Spleen (tissue), 11 donors: Measurements from ENCODE around the gene CADM2. TPM values are rescaled to one million over a fixed set of nuclear protein-coding genes. Genes with fewer than 3 reads are reported as not detected.
"Not testable (repeated sequence)": the region's sequence is repeated elsewhere in the genome, so short reads cannot be mapped to it uniquely, and the experiment has no call there.

ENCODE experiments used
- DNase-seq: peaks from one replicate; pipeline ENCODE4 v3.0.0-alpha.2; 2020
- H3K27ac ChIP-seq, 8 donors: fragments of 200-600 bp; sonication (generic) in 7 of 8; 1 replicate in 4 of 8; 2 replicates in 4 of 8; pipeline versions ENCODE4 v1.5.0 to v1.8.0; 2016 to 2021; ENCODE audit warnings: inconsistent platforms in 4 of 8, mild to moderate bottlenecking in 4 of 8, moderate library complexity in 1 of 8
- H3K27me3 ChIP-seq, 7 donors: fragments of 200-600 bp; sonication (generic) in 6 of 7; replicated peaks in 1 of 7; 1 replicate in 4 of 7; 2 replicates in 3 of 7; pipeline versions ENCODE4 v1.5.0 to v1.8.0; 2016 to 2021; ENCODE audit warnings: inconsistent platforms in 3 of 7, mild to moderate bottlenecking in 1 of 7
- H3K36me3 ChIP-seq, 6 donors: fragments of 200-600 bp; sonication (generic) in 5 of 6; 1 replicate in 4 of 6; 2 replicates in 2 of 6; pipeline versions ENCODE4 v1.5.0 to v1.8.0; 2016 to 2021; ENCODE audit warnings: inconsistent platforms in 2 of 6
- H3K4me1 ChIP-seq, 6 donors: fragments of 200-600 bp; sonication (generic) in 5 of 6; 1 replicate in 3 of 6; 2 replicates in 3 of 6; pipeline versions ENCODE4 v1.5.0 to v1.8.0; 2016 to 2021; ENCODE audit warnings: inconsistent platforms in 3 of 6
- H3K4me3 ChIP-seq, 8 donors: fragments of 200-600 bp; sonication (generic) in 7 of 8; 1 replicate in 4 of 8; 2 replicates in 4 of 8; pipeline versions ENCODE4 v1.5.0 to v1.8.0; 2016 to 2021; ENCODE audit warnings: inconsistent platforms in 4 of 8, mild to moderate bottlenecking in 4 of 8, moderate library complexity in 2 of 8
- H3K9me3 ChIP-seq, 8 donors: fragments of 200-600 bp; sonication (generic) in 7 of 8; 1 replicate in 4 of 8; 2 replicates in 4 of 8; pipeline versions ENCODE4 v1.5.0 to v1.8.0; 2016 to 2021; ENCODE audit warnings: inconsistent platforms in 4 of 8
- POLR2A ChIP-seq, 3 donors: fragments of 450-650 bp; IDR thresholded peaks; one replicate each; pipeline ENCODE4 v1.5.1; 2017; ENCODE audit warnings: antibody characterized with exemption in 3 of 3, mild to moderate bottlenecking in 1 of 3
- POLR2AphosphoS5 ChIP-seq, 3 donors: sonication (generic); formaldehyde crosslinking; IDR thresholded peaks; one replicate each; pipeline ENCODE4 v1.5.1; 2017; ENCODE audit warnings: antibody characterized with exemption in 3 of 3
- WGBS, 5 donors: extraction: QIAGEN DNeasy Blood & Tissue Kit in 3 of 5; methylation state at CpG; one replicate each; pipeline versions ENCODE4 v1.1.5 to v1.1.7; 2013 to 2018; 5-methylcytosine and 5-hydroxymethylcytosine counted together
- intact Hi-C: fragments of 100-400 bp; cut with DNase I; formaldehyde crosslinking; loops from one replicate; pipeline ENCODE4 v1.15.0; 2023; ENCODE audit warnings: low total_unique reads
- polyA plus RNA-seq, 3 donors: library from polyadenylated mRNA; stranded (reverse); fragments of 200-250 nt; gene quantifications; one replicate each; pipeline ENCODE4 v1.2.1, GENCODE V29; 2013
- total RNA-seq, 7 donors: library from RNA; depleted of rRNA in 3 of 7; stranded (reverse); fragments of >200 nt in 3 of 7; fragmentation: NEBNext Ultra II Directional in 4 of 7; extraction: Animal tissue kit (Norgen Biotek cat#: 25700) in 4 of 7; gene quantifications; one replicate each; pipeline versions ENCODE4 v1.1.0 to v1.2.1, GENCODE V29; 2016 to 2021
- TF ChIP-seq, protein P1 (sequence below), 11 experiments: fragments of 200-600 bp in 7 of 11; fragments of 450-650 bp in 4 of 11; sonication (generic) in 4 of 11; IDR thresholded peaks in 8 of 11; conservative IDR thresholded peaks in 3 of 11; 1 replicate in 7 of 11; 2 replicates in 4 of 11; pipeline versions ENCODE4 v1.4.0 to v1.8.0; 2016 to 2021; ENCODE audit warnings: antibody characterized with exemption in 11 of 11, inconsistent platforms in 4 of 11, mild to moderate bottlenecking in 1 of 11
- donor health status: healthy with polysubstance abuse.
- donor health status: DM: no; HTN: no; CAD: no; lungs with moderate emphysema.
- donor health status: DM: no; HTN: no; CAD: no.
- donor health status: Bipolar disorder and iron deficiency.
- donor health status: healthy.
- donor health status: DM: no; HTN: no; CAD: no.
- donor health status: DM: yes; HTN: yes; CAD: no.

Gene CADM2
- total and polyA plus RNA-seq, 10 donors: 0.03 to 4.0 (median 1.0) TPM; not detected in 1

GRCh38 chr3:85960793-85961192 is 1002.0 kb downstream of the CADM2 start:
- intact Hi-C loops: no loop called here
- TF ChIP-seq, protein P1, sequence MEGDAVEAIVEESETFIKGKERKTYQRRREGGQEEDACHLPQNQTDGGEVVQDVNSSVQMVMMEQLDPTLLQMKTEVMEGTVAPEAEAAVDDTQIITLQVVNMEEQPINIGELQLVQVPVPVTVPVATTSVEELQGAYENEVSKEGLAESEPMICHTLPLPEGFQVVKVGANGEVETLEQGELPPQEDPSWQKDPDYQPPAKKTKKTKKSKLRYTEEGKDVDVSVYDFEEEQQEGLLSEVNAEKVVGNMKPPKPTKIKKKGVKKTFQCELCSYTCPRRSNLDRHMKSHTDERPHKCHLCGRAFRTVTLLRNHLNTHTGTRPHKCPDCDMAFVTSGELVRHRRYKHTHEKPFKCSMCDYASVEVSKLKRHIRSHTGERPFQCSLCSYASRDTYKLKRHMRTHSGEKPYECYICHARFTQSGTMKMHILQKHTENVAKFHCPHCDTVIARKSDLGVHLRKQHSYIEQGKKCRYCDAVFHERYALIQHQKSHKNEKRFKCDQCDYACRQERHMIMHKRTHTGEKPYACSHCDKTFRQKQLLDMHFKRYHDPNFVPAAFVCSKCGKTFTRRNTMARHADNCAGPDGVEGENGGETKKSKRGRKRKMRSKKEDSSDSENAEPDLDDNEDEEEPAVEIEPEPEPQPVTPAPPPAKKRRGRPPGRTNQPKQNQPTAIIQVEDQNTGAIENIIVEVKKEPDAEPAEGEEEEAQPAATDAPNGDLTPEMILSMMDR (IDR thresholded peaks at IDR 0.05 in 8 of 11, conservative IDR thresholded peaks at IDR 0.05 in 3 of 11): no peak
- TF ChIP-seq POLR2A (IDR thresholded peaks at IDR 0.05) (no peak), POLR2AphosphoS5 (IDR thresholded peaks at IDR 0.05) (no peak)
- Histone ChIP-seq H3K36me3 (no peaks in the 10 kb centered on the region), H3K27me3 (no peaks in the 10 kb centered on the region), H3K9me3 (peaks cover 0 to 13% (median 5%) of the 10 kb centered on the region in 8 donors), H3K4me3 (no peak overlapping the region), H3K4me1 (no peaks in the 10 kb centered on the region), H3K27ac (no peak overlapping the region)
- DNase-seq: no peak

- intact Hi-C loops: no loop called here
- Histone ChIP-seq H3K36me3 (no peaks in the 10 kb centered on the region), H3K4me3 (no peak overlapping the region), H3K9me3 (no peaks in the 10 kb centered on the region), H3K27me3 (no peaks in the 10 kb centered on the region), H3K4me1 (no peaks in the 10 kb centered on the region), H3K27ac (no peak overlapping the region)
- DNase-seq: no peak
- 65 to 70% (median 67%) methylated on average over 6 of the region's 6 CpGs for WGBS, 5 donors
- TF ChIP-seq, protein P1 (IDR thresholded peaks at IDR 0.05 in 8 of 11, conservative IDR thresholded peaks at IDR 0.05 in 3 of 11): no peak
- TF ChIP-seq POLR2A (IDR thresholded peaks at IDR 0.05) (no peak), POLR2AphosphoS5 (IDR thresholded peaks at IDR 0.05) (no peak)
Measured at GRCh38 chr3:85977615-85978338, 1019.0 kb downstream of the CADM2 start.

- no peak overlapping the region for H3K27ac ChIP-seq
- no peak for TF ChIP-seq POLR2AphosphoS5 (IDR thresholded peaks at IDR 0.05)
Measured at GRCh38 chr3:85979034-85979433, 1020.2 kb downstream of the CADM2 start.

DNA sequence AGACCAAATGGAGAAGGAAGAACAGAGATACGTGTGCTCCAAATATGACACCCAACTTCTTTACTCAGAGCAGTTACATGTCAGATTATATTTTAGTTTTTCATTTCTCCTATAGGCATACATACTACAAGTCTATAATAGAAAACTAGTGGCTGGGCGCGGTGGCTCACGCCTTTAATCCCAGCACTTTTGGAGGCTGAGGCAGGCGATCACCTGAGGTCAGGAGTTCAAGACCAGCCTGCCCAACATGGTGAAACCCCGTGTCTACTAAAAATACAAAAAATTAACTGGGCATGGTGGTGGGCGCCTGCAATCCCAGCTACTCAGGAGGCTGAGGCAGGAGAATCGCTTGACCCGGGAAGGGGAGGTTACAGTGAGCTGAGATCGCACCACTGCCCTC is 1030.8 kb downstream of the CADM2 start:
- H3K36me3 ChIP-seq, H3K4me3 ChIP-seq, intact Hi-C loops, H3K27ac ChIP-seq, H3K27me3 ChIP-seq, H3K4me1 ChIP-seq, DNase-seq, H3K9me3 ChIP-seq: not testable (repeated sequence)
- WGBS, 5 donors: 83 to 90% (median 87%) methylated on average over 10 of the region's 10 CpGs

More at GRCh38 chr3:85979034-85979433, 1020.2 kb downstream of the CADM2 start:
- no peak overlapping the region for H3K4me3 ChIP-seq
- intact Hi-C loops: no loop called here
- no peaks in the 10 kb centered on the region for H3K9me3 ChIP-seq
- no peak for DNase-seq
- no peaks in the 10 kb centered on the region for H3K4me1 ChIP-seq
- no peaks in the 10 kb centered on the region for H3K36me3 ChIP-seq
- no peaks in the 10 kb centered on the region for H3K27me3 ChIP-seq

DNA sequence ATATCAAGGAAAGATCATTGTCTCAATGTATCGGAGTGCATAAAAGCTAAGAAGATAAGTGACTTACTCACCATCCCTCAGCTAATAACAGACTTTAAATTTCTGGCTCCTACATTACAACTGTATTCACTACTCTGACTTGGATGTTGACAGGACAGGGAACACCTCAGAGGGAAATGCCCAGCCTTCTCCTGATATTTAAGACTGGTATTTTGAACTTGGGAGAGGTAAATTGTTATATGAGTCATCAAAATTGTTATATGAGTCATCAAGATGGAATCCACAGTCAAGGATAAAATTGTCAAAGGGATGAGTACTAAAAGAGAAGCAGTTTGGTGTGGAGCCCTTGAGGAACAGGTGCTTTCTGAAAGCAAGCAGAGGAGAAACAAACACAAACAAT is 1070.8 kb downstream of the CADM2 start:
- Histone ChIP-seq H3K4me3 (no peak overlapping the region), H3K36me3 (no peaks in the 10 kb centered on the region), H3K9me3 (peaks cover 0 to 3% (median 0%) of the 10 kb centered on the region in 8 donors), H3K27me3 (no peaks in the 10 kb centered on the region), H3K27ac (no peak overlapping the region), H3K4me1 (no peaks in the 10 kb centered on the region)
- intact Hi-C loops: no loop called here
- no peak for DNase-seq
- 93 to 98% (median 94%) methylated on average over 1 of the region's 1 CpG for whole genome bisulfite sequencing, 5 donors
- TF ChIP-seq POLR2AphosphoS5 (IDR thresholded peaks at IDR 0.05) (no peak), POLR2A (IDR thresholded peaks at IDR 0.05) (no peak)
- TF ChIP-seq, protein P1 (IDR thresholded peaks at IDR 0.05 in 8 of 11, conservative IDR thresholded peaks at IDR 0.05 in 3 of 11): no peak
